Measurements from ENCODE around the gene SUSD5. TPM values are rescaled to one million over a fixed set of nuclear protein-coding genes. Genes with fewer than 3 reads are reported as not detected.

The SUSD5 gene
- total and polyA plus RNA-seq, 12 donors = 0.16 to 2.0 (median 1.1) TPM

DNA sequence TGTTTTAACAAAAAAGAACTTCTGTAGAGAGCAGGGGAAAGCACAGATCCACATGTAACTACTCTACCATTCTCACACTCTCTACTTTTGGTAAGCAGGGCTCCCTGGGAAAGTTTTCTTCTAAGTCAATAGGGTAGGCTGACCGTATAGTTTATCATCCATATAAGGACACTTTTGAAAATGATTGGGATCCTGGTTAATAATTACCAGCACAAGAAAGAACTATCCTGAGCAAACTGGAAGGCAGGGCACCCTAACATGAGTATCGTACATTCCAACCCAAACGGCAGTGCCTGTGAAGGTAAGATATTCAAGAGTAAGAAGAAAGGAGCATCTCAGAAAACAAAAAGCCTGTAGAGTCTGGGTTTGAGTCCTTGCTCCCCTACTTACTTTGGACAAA lies 22.1 kb downstream of the SUSD5 start:
- Histone ChIP-seq H3K27ac (no peak overlapping the region), H3K9me3 (replicated peaks in 1 of 3) (no peaks in the 10 kb centered on the region), H3K4me3 (no peak overlapping the region), H3K36me3 (replicated peaks in 1 of 2) (no peaks in the 10 kb centered on the region), H3K4me1 (replicated peaks in 1 of 2) (no peaks in the 10 kb centered on the region), H3K27me3 (no peaks in the 10 kb centered on the region)
- 74 to 88% (median 76%) methylated on average over 3 of the region's 3 CpGs for WGBS, 4 donors
- DNase-seq = no peak
- TF ChIP-seq, protein P1, sequence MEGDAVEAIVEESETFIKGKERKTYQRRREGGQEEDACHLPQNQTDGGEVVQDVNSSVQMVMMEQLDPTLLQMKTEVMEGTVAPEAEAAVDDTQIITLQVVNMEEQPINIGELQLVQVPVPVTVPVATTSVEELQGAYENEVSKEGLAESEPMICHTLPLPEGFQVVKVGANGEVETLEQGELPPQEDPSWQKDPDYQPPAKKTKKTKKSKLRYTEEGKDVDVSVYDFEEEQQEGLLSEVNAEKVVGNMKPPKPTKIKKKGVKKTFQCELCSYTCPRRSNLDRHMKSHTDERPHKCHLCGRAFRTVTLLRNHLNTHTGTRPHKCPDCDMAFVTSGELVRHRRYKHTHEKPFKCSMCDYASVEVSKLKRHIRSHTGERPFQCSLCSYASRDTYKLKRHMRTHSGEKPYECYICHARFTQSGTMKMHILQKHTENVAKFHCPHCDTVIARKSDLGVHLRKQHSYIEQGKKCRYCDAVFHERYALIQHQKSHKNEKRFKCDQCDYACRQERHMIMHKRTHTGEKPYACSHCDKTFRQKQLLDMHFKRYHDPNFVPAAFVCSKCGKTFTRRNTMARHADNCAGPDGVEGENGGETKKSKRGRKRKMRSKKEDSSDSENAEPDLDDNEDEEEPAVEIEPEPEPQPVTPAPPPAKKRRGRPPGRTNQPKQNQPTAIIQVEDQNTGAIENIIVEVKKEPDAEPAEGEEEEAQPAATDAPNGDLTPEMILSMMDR (IDR thresholded peaks at IDR 0.05) = no peak
- TF ChIP-seq POLR2A (IDR thresholded peaks at IDR 0.05) = no peak
- intact Hi-C loops (cut with DNase I) = no loop called here

DNA sequence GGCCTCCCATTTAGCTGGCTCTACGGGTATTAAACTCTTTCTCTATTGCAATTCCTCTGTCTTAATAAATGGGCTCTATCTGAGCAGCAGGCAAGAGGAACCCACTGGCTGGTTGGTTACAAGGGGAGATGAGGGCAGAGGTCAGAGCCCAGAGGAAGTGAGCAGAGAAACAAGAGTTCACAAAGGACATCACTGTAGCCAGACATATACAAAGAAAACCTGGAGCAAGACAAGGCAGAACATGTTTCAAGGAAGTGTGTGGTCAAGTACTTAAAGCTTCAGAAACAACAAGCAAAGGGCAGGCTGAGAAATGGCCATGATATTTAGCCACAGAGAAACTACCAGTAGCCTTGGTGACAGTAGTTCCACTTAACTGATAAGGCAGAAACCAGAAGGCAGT lies 24.3 kb downstream of the SUSD5 start:
- Histone ChIP-seq H3K27ac (no peak overlapping the region), H3K27me3 (no peaks in the 10 kb centered on the region), H3K4me3 (no peak overlapping the region), H3K4me1 (replicated peaks in 1 of 2) (no peaks in the 10 kb centered on the region), H3K9me3 (replicated peaks in 1 of 3) (no peaks in the 10 kb centered on the region), H3K36me3 (replicated peaks in 1 of 2) (no peaks in the 10 kb centered on the region)
- DNase-seq = no peak
- 77 to 87% (median 85%) methylated on average over 1 of the region's 1 CpG for WGBS, 4 donors
- intact Hi-C loops (cut with DNase I) = no loop called here
- no peak for TF ChIP-seq POLR2A (IDR thresholded peaks at IDR 0.05)
- TF ChIP-seq, protein P1 (IDR thresholded peaks at IDR 0.05) = no peak

DNA sequence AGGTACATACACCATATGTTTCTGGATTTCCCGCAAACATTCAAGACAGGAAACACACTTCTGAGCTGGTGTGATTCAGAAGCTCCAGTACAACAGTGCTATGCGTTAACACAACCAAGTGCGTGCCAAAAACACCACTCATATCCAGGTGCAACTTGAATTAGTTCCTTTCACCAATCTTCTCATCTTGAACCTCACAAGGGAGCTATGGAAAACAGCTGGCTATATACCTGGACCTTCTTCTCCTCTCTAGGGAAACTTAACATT lies 31.3 kb downstream of the SUSD5 start:
- no peak overlapping the region for H3K27ac ChIP-seq
- 83 to 92% (median 88%) methylated on average over 3 of the region's 3 CpGs for WGBS, 4 donors
- no peaks in the 10 kb centered on the region for H3K4me1 ChIP-seq (replicated peaks in 1 of 2)
- H3K9me3 ChIP-seq (replicated peaks in 1 of 3) = no peaks in the 10 kb centered on the region
- intact Hi-C loops (cut with DNase I) = no loop called here
- no peak for DNase-seq
- no peak overlapping the region for H3K4me3 ChIP-seq
- TF ChIP-seq, protein P1 (IDR thresholded peaks at IDR 0.05) = no peak
- TF ChIP-seq POLR2A (IDR thresholded peaks at IDR 0.05) = no peak
- H3K27me3 ChIP-seq = no peaks in the 10 kb centered on the region
- H3K36me3 ChIP-seq (replicated peaks in 1 of 2) = no peaks in the 10 kb centered on the region

DNA sequence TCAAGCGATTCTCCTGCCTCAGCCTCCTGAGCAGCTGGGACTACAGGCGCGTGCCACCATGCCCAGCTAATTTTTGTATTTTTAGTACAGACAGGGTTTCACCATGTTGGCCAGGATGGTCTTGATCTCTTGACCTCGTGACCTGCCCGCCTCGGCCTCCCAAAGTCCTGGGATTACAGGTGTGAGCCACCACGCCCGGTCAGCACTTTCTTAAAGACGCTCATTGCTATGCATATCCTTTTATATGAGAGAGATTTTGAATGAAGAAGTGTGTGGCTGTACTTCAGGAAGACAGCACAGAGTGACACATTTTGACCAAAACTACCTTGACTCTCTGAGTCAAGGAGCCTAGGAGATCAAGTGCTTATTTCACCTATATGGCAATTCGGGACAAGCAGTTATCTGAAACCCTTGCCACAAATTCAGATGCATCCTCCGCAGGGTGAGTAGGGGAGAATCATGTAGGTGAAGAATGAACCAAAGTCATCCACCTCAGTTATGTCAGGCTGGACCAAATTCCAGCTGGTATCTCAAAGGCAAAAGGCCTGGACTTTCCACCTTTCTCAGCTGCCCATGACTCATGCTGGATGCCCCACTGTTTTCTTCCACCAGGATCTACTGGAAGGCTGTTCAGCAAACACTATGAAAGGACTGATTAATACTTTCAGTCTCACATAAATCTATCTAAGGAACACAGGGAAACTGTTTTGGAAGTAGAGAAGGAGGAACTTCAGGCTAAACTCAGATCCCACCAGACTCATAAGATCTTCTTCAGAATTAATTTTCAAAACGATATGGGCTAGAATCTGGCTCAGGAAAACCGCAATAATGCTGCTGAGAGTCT lies 31.9 kb downstream of the SUSD5 start:
- Histone ChIP-seq H3K4me1 (replicated peaks in 1 of 2) (no peaks in the 10 kb centered on the region), H3K36me3 (replicated peaks in 1 of 2) (no peaks in the 10 kb centered on the region), H3K4me3 (no peak overlapping the region), H3K27ac (no peak overlapping the region), H3K27me3 (no peaks in the 10 kb centered on the region), H3K9me3 (replicated peaks in 1 of 3) (no peaks in the 10 kb centered on the region)
- TF ChIP-seq POLR2A (IDR thresholded peaks at IDR 0.05) = no peak
- TF ChIP-seq, protein P1 (IDR thresholded peaks at IDR 0.05) = no peak
- DNase-seq = no peak
- WGBS, 4 donors = 90 to 94% (median 92%) methylated on average over 10 to 13 of the region's 13 CpGs
- intact Hi-C loops (cut with DNase I) = no loop called here

Measured in adrenal gland (tissue), 12 donors.